ENCODE measurements around the gene CCDC187.

CCDC187 gene

GRCh38 chr9:136265561-136266355 lies 38.1 kb downstream of the CCDC187 start:
- DNase-seq: no peak

DNA sequence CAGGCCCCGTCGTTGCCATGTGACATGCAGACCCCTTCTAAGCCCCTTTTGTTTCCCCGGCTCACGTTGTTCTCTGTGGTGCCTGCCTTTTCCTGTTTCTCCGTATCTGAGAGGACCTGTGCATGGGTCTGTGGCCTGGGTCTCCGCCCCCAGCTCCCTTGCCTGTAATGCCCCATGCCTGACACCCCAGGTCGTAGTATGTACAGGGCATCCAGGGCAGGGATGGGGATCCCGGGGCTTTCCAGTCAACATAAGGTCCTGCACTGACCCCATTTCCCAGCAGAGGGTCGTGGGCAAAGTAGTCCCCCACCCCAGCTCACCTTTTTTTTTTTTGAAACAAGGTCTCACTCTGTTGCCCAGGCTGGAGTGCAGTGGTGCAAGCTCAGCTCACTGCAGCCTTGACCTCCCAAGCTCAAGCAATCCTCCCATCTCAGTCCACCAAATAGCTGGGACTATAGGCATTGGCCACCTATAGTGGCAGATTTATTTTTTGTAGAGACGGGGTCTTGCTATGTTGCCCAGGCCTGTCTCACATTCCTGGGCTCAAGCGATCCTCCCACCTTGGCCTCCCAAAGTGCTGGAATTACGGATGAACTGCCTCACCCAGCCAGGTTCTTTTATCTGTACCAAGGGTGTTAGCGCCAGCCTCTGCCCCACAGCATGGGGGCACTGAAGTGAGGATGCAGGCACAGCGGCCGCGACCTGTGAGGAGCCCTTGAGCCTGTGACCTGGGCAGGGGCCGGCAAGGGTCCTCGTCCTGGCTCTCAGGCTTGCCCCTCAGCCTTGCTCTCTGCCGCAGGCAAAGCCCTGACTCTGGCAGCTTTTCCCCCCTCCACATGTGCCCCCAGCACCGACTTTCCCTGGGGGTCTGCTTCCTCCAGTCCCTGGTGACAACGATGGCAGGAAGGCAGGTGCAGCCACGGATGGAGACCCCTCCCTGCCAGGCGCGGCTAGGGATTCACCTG lies 39.2 kb downstream of the CCDC187 start:
- DNase-seq: no peak

DNA sequence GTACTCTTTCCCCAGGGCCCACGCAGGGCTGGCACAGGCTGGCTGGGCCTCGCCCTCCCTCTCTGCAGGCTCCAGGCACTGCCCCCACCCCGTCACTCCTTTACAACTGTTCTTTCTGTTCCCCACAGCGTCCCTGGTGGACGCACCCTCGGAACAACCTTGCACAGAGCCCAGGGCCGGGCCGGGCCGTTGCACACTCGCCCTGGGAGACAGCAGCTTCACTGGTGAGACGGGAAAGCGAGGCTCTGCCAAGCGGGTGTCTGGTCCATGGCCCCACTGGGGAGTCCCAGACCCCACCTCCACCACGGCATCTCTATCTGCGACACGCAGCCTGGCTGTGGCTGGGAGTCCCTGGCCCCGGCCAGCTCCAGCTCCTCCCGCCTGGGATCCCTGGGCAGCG lies 39.9 kb downstream of the CCDC187 start:
- DNase-seq: no peak

- no peak for DNase-seq
These were observed 41.2 kb downstream of the CCDC187 start for GRCh38 chr9:136262671-136263178.

DNA sequence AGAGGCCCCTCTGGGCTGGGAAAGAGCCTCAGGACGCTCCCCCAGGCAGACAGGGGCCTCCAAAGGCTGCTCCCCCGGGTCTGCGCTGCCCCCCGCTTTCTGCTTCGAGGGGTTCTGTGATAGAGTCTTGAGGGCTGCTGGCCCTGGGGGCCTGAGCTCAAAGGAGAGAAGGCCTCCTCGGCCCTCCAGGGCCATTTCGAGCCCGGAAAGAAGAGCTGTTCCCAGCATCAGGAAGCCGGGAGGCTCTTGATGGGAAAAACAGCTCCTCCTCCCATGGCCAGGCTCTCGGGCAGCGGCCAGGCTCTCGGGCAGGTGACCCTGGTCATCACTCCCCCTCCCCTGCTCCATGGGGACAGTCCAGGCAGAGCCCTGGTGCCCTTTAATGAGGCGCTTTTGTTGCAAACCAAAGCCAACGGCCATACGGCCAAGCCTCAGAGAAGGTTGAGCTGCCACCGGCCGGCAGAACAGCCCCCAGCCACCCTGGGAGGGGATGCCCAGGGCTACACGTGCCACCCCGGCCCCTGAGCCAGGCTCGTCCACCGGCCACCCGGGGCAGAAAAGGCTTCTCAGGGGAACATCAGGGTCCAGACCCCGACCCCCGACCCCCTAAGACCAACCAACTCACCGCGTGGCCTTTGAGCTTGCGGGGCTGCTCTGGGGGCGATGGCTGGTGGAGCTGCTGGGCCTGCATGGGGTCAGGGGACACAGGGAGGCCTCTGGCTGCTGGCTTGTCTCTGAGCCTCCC lies 42.0 kb downstream of the CCDC187 start:
- DNase-seq: no peak

GRCh38 chr9:136260936-136261472 lies 42.9 kb downstream of the CCDC187 start:
- no peak for DNase-seq

- no peak for DNase-seq
These were observed 43.4 kb downstream of the CCDC187 start for GRCh38 chr9:136260521-136260920.

- DNase-seq: no peak
These were observed 44.1 kb downstream of the CCDC187 start for GRCh38 chr9:136259836-136260235.

DNA sequence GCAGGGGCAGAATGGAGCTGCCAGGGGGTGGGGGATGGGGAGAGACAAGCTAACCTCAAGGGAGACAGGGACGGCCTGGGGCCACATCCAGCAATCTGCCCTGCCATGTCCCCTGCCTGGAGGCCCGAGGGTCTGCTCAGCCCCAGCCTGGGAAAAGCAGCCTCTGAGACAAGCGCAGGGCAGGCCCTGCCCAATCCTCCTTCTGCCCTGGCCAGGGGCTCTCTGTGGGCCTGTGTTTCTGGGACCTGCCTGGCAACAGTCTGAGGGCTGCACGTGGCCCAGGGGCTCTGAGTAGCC lies 44.4 kb downstream of the CCDC187 start:
- no peak for DNase-seq

- no peak for DNase-seq
These were observed 44.9 kb downstream of the CCDC187 start for GRCh38 chr9:136258786-136259516.

DNA sequence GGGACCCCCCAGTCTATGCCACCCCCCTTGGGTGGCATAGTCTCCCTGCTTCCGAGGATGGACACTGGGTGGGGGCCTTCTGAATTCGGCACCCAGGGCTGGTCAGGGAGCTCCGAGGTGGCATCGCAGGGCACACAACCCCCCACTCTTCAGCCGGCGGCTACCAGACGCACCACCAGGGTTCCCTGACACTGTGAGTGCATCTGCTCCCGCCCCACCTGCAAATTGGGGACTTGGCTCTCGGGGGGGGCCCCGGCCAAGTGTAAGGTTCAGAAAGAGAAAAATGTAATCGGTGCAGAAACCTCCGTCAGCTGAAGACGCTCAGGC lies 45.6 kb downstream of the CCDC187 start:
- no peak for DNase-seq

GRCh38 chr9:136257381-136258298 lies 46.3 kb downstream of the CCDC187 start:
- no peak for DNase-seq

DNA sequence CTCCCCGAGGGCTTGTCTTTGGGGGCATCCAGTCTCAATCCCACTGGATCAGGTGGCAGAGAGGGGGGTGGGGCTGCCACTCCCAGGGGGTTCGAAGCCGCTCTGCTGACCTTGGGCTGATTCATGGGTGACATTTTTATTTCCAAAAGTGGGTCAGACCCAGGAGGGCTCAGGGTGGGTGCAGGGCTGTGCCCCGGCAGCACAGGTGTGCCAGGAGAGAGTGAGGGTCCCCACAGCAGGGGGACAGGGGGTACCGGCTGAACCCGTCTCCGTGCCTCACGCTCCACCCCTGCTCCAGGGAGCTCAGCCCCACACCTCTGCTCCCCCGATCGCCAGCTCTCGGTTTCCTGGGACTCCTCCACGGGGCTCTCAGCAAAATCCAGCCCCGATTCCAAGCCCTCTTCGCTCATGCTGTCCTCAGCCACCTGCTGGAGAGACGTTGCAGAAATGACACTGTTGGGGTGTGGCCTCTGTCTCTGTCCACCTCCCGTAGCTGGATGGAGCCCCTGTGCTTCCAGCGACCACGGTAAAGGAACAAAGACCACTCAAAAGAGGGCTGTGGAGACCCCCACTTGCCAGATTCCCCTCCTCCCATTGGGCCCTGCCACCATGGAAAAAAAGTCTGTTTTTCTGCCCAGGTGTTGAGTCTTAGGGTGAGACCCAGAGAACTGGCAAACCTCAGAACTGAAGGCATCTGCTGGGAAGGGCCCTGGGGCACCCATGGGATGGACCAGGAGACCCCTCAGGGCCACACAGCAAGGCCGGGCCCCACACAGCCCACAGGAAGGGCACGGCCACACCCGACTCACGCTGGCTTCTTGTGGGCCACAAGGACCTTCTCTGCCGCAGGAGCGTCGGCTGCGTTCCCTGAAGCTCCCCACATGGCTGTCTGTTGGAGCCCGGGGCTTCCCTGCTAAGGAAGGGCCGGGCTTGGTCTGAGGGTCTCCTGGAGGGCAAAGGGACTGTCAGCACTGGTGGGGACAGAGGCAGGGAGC lies 47.7 kb downstream of the CCDC187 start:
- no peak for DNase-seq

GRCh38 chr9:136255166-136255538 lies 48.7 kb downstream of the CCDC187 start:
- DNase-seq: peak; percentile 45

- no peak for DNase-seq
These were observed 49.3 kb downstream of the CCDC187 start for GRCh38 chr9:136254381-136255165.

DNA sequence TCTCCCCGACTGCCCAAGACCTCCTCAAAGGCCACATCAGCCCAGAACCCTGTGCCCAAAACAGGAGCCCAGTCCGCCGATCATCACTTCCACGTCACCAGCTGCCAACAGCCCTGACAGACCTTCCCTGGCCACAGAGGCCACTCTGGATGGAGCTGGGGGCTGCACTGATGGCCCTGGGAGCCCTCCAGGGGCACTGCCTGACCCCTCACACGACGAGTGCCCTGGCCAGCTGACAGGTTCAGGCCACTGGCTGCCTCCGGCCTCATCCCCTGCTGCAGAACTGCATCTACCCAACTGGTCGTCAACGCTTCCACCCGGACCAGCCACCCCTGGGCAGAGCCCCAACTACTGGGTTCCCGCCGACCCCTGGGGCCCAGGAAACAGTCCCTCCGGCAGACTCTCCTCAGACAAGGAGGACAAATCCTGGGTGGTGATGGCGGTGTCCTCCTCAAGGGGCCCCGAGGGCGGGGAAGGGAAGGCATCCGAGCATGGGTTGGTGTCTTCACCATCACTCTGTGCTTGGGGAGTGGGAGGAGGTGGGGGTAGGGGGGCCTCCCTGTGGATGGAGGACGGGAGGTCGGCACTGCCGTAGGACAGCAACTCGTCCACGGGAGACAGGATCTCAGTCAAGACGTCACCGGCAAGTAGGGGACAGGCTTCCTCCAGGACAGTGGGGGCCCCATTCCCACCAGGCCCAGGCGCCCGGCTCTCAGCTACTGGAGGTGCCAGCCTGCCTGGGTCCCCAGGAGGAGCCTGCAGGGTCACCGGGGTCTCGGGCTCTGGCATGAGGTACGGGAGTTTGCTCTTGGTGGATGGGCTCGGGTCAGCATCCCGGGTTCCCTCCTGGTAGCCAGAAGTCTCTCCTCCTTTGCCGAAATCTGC lies 50.4 kb downstream of the CCDC187 start:
- no peak for DNase-seq

DNA sequence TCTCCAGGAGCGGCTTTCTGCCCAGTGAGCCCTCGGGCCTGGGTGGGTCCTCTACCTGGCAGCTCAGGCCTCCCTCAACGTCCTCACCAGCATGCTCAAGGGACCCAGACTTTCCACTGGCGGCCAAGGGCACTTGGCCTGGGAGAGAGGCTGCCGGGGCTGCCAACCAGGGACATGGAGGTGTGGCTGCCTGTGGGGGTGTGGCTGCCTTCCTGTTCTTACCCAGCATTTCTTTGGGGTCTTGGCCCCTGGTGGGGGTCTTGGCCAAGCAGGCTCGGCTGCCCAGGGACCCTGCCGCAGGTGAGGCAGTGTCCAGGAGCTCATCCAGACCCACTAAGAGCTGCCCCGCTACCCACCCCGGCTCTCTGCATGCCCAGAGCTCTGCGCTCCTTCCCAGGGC lies 51.0 kb downstream of the CCDC187 start:
- no peak for DNase-seq

DNA sequence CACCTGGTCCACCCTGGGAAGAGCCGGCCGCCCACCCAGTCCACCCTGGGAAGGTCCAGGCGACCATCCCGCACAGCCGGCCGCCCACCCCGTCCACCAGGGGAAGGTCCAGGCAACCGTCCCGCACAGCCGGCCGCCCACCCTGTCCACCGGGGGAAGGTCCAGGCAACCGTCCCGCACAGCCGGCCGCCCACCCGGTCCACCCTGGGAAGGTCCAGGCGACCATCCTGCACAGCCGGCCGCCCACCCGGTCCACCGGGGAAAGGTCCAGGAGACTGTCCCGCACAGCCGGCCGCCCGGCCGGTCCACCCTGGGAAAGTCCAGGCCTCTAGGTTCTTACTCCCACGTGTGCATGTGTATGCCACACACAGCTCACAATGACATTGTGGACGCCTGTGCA lies 51.6 kb downstream of the CCDC187 start:
- DNase-seq: no peak

Measured in stimulated activated CD8-positive, alpha-beta memory T cell treated with anti-CD3 and anti-CD28 coated beads, Interleukin-4, amount 100 ng/mL, for 48 hours (primary cell).